ENCODE measurements around the gene KIAA0232. TPM values are rescaled to one million over a fixed set of nuclear protein-coding genes. Genes with fewer than 3 reads are reported as not detected.

Gene KIAA0232
- total and polyA plus RNA-seq, 9 of the 15 experiments (the other 6 are each of a cell fraction or from before 2014, with no cell fraction given), result 3.5 to 17.4 (median 13.0) TPM

- TF ChIP-seq PREB (CRISPR knock-in tag; IDR thresholded peaks at IDR 0.05) (no peak; the same call in 1 of the 2 replicates), ZNF592 (IDR thresholded peaks at IDR 0.05) (peak; percentile 80), ZNF239 (CRISPR knock-in tag; IDR thresholded peaks at IDR 0.05) (no peak), NFIX (CRISPR knock-in tag; IDR thresholded peaks at IDR 0.05; ENCODE audit: low read depth) (no peak), STAT5A (IDR thresholded peaks at IDR 0.05; ENCODE audit: borderline replicate concordance, low read length) (no peak), ARNT (IDR thresholded peaks at IDR 0.05) (no peak), FOXO4 (CRISPR knock-in tag; IDR thresholded peaks at IDR 0.05) (no peak), HBP1 (CRISPR knock-in tag; IDR thresholded peaks at IDR 0.05) (no peak), CEBPG (CRISPR knock-in tag; IDR thresholded peaks at IDR 0.05) (peak; percentile 72), CEBPG (tag; conservative IDR thresholded peaks at IDR 0.05 in 1 of 2, IDR thresholded peaks at IDR 0.05 in 1 of 2) (peak; percentile 74 to 92), ZNF707 (CRISPR knock-in tag; conservative IDR thresholded peaks at IDR 0.05) (no peak), DIDO1 (tag; IDR thresholded peaks at IDR 0.05; ENCODE audit: low read depth) (no peak), TCF3 (CRISPR knock-in tag; IDR thresholded peaks at IDR 0.05) (no peak), SIN3A (IDR thresholded peaks at IDR 0.05; ENCODE audit: borderline replicate concordance in 2 of 2, control insufficient read depth in 1 of 2, low read depth in 2 of 2, low read length in 2 of 2) (peak; percentile 72 to 78; a peak in 2 of 4 replicates), ZFP91 (CRISPR knock-in tag; IDR thresholded peaks at IDR 0.05) (no peak), KAT7 (CRISPR knock-in tag; IDR thresholded peaks at IDR 0.05; ENCODE audit: borderline replicate concordance) (no peak; the same call in 1 of the 2 replicates), PCBP2 (IDR thresholded peaks at IDR 0.05; ENCODE audit: low read depth, low read length, poor library complexity, severe bottlenecking) (no peak)
These were observed at the start of gene KIAA0232 (continued) for GRCh38 chr4:6782147-6782845.

Measured in K562 (cell line).